ENCODE measurements around the gene RGS11. TPM values are rescaled to one million over a fixed set of nuclear protein-coding genes. Genes with fewer than 3 reads are reported as not detected.

RGS11 gene
- total RNA-seq, 1 experiment from 2014 or later = 2.9 TPM

DNA sequence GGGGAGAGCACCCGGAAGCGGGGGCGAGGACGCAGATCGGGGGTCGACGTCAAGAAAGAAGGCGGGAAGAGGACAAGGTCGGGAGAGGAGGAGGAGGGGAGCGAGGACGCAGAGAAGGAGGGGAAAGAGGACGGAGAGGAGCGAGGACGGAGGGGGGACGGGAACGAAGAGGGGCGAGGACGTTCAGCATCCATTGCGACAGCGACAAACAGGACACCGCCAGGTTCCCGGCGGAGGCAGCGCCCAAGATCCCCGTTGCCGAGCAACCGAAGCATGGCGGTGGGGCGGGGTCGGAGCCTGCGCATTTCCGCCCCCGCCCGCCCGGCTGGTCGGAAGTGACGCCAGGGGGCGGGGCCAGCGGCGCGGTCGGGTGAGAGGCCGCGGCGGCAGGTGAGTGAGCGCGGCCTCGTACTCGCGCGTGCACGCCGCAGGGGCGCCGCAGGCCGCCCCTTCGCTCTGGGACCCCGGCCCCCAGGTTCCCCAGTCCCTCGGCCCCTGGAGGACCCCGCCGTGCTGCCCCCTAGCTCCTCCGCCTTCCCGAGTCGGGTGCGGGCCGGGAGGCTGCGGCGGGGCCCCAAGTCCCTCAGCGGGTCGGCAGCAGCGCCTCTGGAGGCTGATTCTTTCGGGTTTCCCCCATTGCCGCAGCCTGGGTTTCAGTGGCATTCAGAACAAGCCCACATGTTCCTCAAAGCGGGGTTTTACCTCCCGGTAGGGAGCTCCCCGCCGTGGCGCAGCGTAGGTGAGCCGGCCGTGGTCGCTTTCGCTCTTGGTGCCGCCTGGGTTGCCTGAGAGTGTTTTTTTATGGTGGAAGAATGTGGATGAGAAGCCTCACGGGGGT lies 41.1 kb downstream of the RGS11 start, which contains the start of gene FAM234A:
TSS of gene FAM234A (plus strand) at position 354 of the 838 bp plus-strand sequence. CDS start 19,593 bp downstream, outside the sequence.
- no peak within 1 kb of the TSS for H3K23ac ChIP-seq (ENCODE audit: insufficient read length, low read depth, low read length)
- peaks cover 3% of the 10 kb centered on the region for H3K23me2 ChIP-seq (ENCODE audit: insufficient read length, low read depth, low read length, poor library complexity, severe bottlenecking)
- H4K91ac ChIP-seq (ENCODE audit: insufficient read length, low read depth, low read length) = no peak within 1 kb of the TSS
- H3K18ac ChIP-seq (ENCODE audit: insufficient read length, low read depth, low read length) = peak within 1 kb of the TSS; percentile 99
- Mint-ChIP-seq H3K4me3 (peak within 1 kb of the TSS; percentile 94 to 97), H3K27ac (peak within 1 kb of the TSS; percentile 96 to 99 (median 99)), H3K9me3 (no peaks in the 10 kb centered on the region), H3K4me1 (peaks cover 0 to 8% of the 10 kb centered on the region in 2 experiments; a peak in 3 of 4 replicates), H3K36me3 (ENCODE audit: insufficient read depth in 1 of 3, low read depth in 3 of 3) (peaks cover 0 to 6% (median 6%) of the 10 kb centered on the region in 3 experiments; a peak in 5 of 7 replicates), H3K27me3 (ENCODE audit: low read depth) (no peaks in the 10 kb centered on the region)
- H3K9me3 ChIP-seq (ENCODE audit: control insufficient read depth, low read depth, low read length) = no peaks in the 10 kb centered on the region
- H2BK15ac ChIP-seq (ENCODE audit: low read depth, low read length) = no peak within 1 kb of the TSS
- H3K9ac ChIP-seq (ENCODE audit: extremely low read depth, insufficient read length, low read length) = peak within 1 kb of the TSS; percentile 73
- TF ChIP-seq, protein P1, sequence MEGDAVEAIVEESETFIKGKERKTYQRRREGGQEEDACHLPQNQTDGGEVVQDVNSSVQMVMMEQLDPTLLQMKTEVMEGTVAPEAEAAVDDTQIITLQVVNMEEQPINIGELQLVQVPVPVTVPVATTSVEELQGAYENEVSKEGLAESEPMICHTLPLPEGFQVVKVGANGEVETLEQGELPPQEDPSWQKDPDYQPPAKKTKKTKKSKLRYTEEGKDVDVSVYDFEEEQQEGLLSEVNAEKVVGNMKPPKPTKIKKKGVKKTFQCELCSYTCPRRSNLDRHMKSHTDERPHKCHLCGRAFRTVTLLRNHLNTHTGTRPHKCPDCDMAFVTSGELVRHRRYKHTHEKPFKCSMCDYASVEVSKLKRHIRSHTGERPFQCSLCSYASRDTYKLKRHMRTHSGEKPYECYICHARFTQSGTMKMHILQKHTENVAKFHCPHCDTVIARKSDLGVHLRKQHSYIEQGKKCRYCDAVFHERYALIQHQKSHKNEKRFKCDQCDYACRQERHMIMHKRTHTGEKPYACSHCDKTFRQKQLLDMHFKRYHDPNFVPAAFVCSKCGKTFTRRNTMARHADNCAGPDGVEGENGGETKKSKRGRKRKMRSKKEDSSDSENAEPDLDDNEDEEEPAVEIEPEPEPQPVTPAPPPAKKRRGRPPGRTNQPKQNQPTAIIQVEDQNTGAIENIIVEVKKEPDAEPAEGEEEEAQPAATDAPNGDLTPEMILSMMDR (conservative IDR thresholded peaks at IDR 0.05) = peak; percentile 59
- H2AFZ ChIP-seq (ENCODE audit: low read length) = no peak within 1 kb of the TSS
- H3K56ac ChIP-seq (ENCODE audit: insufficient read length, low read depth, low read length) = no peak within 1 kb of the TSS
- peak within 1 kb of the TSS; percentile 98 for H3K14ac ChIP-seq (ENCODE audit: insufficient read depth, low read length)
- no peaks in the 10 kb centered on the region for H3K27me3 ChIP-seq (ENCODE audit: insufficient read depth, low read length)
- H2BK12ac ChIP-seq (ENCODE audit: insufficient read length, low read depth, low read length) = peak within 1 kb of the TSS; percentile 19
- H3K27ac ChIP-seq (ENCODE audit: insufficient read length, low read depth, low read length) = peak within 1 kb of the TSS; percentile 38
- H2BK120ac ChIP-seq (ENCODE audit: low read depth, low read length, poor library complexity, severe bottlenecking) = no peak within 1 kb of the TSS
- peak within 1 kb of the TSS; percentile 54 for H2BK5ac ChIP-seq (ENCODE audit: insufficient read length, low read length)
- H3K4me2 ChIP-seq (ENCODE audit: insufficient read depth, insufficient read length, low read length) = peak within 1 kb of the TSS; percentile 82
- no peak within 1 kb of the TSS for H3K4ac ChIP-seq (ENCODE audit: low read depth, low read length)
- no peaks in the 10 kb centered on the region for H3K79me2 ChIP-seq (ENCODE audit: insufficient read depth, low read length)
- H3K4me1 ChIP-seq (ENCODE audit: insufficient read depth, low read length) = no peaks in the 10 kb centered on the region
- no peak within 1 kb of the TSS for H3T11ph ChIP-seq (ENCODE audit: low read length)
- H2BK20ac ChIP-seq (ENCODE audit: low read depth, low read length, poor library complexity, severe bottlenecking) = no peak within 1 kb of the TSS
- H4K20me1 ChIP-seq (ENCODE audit: control insufficient read depth, insufficient read depth, insufficient read length) = no peaks in the 10 kb centered on the region
- H3K79me1 ChIP-seq (ENCODE audit: insufficient read depth, low read depth, low read length, poor library complexity, severe bottlenecking) = no peaks in the 10 kb centered on the region
- H4K8ac ChIP-seq (replicated peaks; ENCODE audit: insufficient read length, low read depth, low read length) = no peak within 1 kb of the TSS
- no peak within 1 kb of the TSS for H2AK5ac ChIP-seq (ENCODE audit: insufficient read length, low read length)
- DNase-seq = peak; percentile 94
- peak within 1 kb of the TSS; percentile 93 for H4K5ac ChIP-seq (ENCODE audit: insufficient read length, low read depth, low read length)
- no CpG with 5 or more reads among the region's 85 CpGs for WGBS (ENCODE audit: extremely low coverage, insufficient read length, low lambda C conversion rate)
